Stimulated activated CD4-positive, alpha-beta T cell treated with anti-CD3 and anti-CD28 coated beads, Interleukin-12 subunit alpha, Interleukin-12 subunit beta, amount 100 ng/mL, for 24 hours (primary cell): ENCODE measurements around the gene CCND2.

ENCODE experiments used
- DNase-seq, 2 experiments: peaks; one replicate each; pipeline ENCODE4 v3.0.0-alpha.2; 2020; ENCODE audit warnings: low read depth in 2 of 2

CCND2 gene

GRCh38 chr12:4256043-4256826, 17.3 kb upstream of the CCND2 start:
- DNase-seq: no peak

- no peak for DNase-seq
These were observed 16.1 kb upstream of the CCND2 start for GRCh38 chr12:4257442-4257841.

- DNase-seq: no peak
These were observed 14.5 kb upstream of the CCND2 start for GRCh38 chr12:4259099-4259498.

- no peak for DNase-seq
These were observed 11.9 kb upstream of the CCND2 start for GRCh38 chr12:4261655-4262054.

- DNase-seq: no peak
These were observed 8.3 kb upstream of the CCND2 start for GRCh38 chr12:4265280-4265679.

GRCh38 chr12:4266990-4267389, 6.6 kb upstream of the CCND2 start:
- no peak for DNase-seq

- no peak for DNase-seq
These were observed 5.7 kb upstream of the CCND2 start for GRCh38 chr12:4267704-4268328.

- DNase-seq: no peak
These were observed 5.0 kb upstream of the CCND2 start for GRCh38 chr12:4268329-4269181.

- peak; percentile 92 to 95 for DNase-seq
These were observed 4.1 kb upstream of the CCND2 start for GRCh38 chr12:4269279-4269991.

GRCh38 chr12:4270016-4270830, 3.3 kb upstream of the CCND2 start:
- DNase-seq: peak in 1 of 2 experiments; percentile 43

- peak in 1 of 2 experiments; percentile 52 for DNase-seq
These were observed 2.5 kb upstream of the CCND2 start for GRCh38 chr12:4270831-4271716.

GRCh38 chr12:4271717-4272423, 1.7 kb upstream of the CCND2 start:
- DNase-seq: peak; percentile 84 to 86

- DNase-seq: peak; percentile 62 to 74
These were observed 914 bp upstream of the CCND2 start for GRCh38 chr12:4272424-4273272.

- no peak for DNase-seq
These were observed 300 bp upstream of the CCND2 start for GRCh38 chr12:4273273-4273651.

GRCh38 chr12:4274396-4275015, 944 bp downstream of the CCND2 start:
- DNase-seq: no peak

GRCh38 chr12:4275016-4275869, 1.7 kb downstream of the CCND2 start:
- DNase-seq: no peak

GRCh38 chr12:4275870-4276301, 2.3 kb downstream of the CCND2 start:
- DNase-seq: no peak
